HUDEP-2 (cell line): ENCODE measurements around the gene SNED1.
A peak's percentile ranks its signal among the peaks of the same experiment; 100 is the strongest.
"Not testable (repeated sequence)": the region's sequence is repeated elsewhere in the genome, so short reads cannot be mapped to it uniquely, and the experiment has no call there.

Experiments used
- DNase-seq, 76 experiments: peaks; one replicate each; lab custom pipeline; 2025; ENCODE audit not compliant: unreplicated experiment in 76 of 76; lab: John Stamatoyannopoulos, UW

SNED1 gene

DNA sequence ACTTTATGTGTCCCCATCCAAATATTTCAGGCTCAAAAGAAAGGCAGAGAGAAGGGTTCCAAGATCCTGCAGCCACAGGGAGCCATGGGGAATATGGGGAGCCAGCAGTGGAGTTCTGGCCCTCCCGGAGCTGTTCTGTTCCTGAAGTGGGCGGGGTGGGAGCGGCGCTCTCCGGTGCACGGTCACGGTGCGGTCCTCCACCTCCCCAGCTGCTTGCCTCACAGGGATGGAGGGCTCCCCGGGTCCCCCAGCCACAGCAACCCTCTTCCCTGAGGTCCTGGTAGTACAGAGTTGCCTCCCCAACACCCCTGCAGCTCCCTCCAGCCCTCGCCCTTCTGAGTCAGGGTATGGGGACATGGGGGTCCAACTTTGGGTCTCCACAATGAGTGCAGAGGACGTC, 26.2 kb upstream of the SNED1 start:
- no peak for DNase-seq

DNA sequence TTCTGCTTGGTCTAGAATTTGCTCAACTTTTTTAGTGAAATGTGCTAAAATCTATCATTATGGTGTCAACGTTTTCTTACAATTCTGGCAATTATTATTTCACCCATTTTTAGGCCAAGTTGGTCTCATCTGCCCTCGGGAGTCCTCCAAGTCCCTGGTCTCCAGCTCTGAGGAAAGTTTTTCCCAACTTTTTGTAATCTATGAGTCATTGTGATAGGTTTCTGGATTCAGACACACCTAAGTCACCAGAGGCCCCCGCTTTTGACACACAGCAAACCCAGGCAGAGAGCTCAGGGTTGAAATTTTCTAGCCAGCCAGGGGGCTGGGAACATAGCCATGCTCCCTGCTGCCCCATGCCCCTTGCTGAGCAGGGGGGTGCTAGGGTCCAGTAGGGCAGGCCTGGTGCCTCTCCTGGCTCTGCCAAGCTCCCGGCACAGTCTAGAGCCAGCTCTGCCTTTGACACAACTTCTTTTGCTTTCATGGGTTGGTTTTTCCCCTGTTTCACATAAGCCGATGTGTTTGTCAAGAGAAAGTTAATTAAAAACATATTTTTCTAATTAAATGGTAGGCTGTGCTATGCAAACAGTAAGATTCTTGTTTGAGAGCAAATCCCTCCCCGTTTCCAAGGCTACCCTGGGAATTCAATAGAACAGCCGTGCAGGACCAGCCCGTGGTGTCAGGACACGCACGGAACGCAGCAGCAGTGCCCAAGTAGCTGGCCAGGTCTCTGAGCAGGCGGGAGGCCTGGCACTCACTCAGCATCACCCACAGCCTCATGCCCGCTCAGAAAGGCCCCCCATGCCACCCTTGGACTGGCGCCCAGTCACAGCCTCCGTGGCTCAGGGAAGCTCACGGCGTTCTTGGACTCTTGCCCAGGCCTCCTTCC, 25.5 kb upstream of the SNED1 start:
- DNase-seq: no peak

DNA sequence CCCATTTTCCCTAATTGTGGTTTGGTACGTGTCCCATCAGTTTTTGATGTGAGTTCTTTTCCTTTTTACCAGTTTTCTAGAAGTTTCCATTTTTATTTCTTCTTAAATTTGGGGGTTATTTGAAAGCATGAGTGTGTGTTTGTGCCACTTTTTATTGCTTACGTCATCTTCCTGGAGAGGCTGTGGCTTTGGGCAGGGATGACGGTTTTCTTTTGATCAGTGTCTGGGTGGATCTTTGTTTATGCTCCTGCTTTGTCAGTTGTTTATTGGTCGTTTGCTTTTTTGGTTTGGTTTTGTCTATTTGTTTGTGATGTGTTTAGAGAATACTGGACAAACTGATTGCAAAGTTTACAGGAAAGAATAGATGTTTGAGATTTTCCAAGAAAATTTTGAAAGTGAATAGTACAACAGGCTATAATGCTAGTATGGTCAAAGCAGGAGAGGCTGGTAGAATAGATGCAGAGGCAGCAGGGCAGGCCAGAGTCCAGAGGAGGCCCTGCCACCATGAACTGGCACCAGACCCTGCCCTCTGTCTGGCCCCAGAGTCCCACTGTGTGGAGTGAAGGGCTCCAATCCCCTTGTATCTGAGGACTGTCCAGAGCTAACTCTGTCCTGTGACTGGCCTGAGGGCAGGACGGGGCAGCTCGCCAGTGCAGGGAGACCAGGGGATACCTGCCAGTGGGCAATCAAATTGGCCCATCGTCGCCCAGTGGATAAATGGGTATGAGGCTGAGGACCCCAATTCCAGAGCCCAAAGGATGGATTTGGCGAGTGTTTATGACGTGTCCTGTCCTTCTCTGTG, 23.4 kb upstream of the SNED1 start:
- DNase-seq: no peak

DNA sequence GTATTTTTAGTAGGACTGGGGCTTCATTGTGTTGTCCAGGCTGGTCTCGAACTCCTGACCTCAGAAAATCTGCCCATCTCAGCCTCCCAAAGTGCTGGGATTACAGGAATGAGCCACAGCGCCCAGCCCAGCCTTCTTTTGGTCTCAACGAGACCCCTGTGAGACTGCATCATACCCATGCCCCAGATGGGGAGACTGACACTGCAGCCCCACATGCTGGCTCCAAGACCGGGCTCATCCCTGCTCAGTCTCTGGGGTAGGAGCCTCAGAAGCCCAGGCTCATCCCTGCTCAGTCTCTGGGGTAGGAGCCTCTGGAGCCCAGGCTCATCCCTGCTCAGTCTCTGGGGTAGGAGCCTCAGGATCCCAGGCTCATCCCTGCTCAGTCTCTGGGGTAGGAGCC, 22.5 kb upstream of the SNED1 start:
- not testable (repeated sequence) for DNase-seq

DNA sequence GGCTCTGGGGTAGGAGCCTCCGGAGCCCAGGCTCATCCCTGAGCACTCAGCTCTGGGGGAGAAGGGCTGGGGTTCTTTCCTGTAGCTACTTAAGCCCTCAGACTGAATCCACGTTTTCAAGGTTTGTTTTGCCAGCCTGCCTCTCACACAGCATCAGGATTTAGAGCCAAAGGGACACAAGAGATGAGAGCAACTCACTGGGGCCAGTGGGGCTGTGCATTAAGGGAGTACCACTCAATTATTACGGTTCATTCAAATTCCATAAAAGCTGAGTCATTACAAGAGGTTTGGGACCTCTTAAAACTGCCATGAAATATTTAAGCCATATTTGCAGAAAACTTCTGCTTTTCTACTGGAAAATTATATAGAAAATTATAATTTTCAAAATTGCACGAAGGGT, 17.1 kb upstream of the SNED1 start:
- DNase-seq: no peak

DNA sequence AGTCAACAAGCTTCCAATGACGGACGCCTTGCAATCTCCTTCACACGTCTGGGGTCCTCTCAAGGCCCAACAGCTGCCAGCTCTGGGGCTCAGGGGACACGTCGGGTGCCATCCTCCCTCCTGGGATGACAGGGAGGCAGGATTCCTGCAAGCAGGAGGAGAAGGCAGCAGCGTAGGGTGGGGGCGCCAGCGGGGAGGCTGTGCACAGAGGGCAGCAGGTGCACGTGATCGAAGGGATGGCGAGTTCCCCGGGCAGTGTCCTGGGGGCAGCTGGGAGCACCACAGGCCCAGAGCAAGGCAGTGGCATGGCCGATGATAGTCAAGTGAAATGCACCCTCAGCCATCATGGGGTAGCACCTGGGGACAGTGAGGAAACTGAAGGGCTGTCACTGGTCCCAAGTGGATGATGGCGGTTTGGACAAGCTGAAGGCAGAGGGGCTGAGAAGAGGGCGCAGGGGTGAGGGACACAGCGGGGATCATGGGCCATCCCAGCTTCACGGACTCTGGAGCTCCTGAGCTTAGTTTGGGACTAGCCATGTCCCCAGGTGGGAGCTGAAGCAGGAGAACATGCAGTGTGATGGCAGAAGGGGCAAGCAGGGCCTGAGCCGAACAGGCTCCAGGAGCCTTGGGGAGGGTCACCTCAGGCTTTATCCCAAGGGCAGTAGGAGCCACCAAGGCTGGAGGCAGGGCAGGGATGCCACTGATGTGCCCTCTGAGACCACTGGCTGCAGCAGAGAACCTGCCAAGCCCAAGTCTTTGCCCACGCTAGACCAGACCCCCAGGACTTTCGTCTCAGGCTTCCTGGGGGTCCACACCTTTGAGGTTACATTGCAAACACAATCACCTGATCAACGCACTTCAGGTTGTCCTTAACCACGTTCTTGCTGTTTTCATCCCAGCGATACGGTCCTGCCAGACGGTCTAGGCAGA, 16.3 kb upstream of the SNED1 start:
- DNase-seq: no peak

DNA sequence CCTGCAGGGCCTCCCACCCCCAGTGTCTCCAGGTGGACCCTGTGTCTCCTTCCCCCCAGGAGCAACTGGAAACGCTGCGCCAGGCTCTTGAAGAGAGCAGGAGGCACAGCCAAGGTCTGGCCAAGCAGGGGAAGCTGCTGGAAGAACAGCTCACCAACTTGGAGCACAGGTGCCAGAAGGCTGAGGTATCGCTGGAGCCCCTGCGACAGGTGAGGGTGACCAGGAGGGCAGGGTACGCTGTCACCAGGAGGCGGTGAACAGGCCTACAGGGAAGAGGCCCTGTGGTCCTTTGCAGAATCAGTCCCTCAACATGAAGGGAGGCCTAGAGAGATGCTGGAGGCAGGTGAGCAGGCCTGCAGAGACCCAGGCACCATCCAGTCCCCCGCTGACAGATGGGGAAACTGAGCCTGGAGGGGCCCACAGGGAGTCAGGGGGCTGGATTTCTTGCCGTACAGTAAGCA, 15.6 kb upstream of the SNED1 start:
- no peak for DNase-seq

DNA sequence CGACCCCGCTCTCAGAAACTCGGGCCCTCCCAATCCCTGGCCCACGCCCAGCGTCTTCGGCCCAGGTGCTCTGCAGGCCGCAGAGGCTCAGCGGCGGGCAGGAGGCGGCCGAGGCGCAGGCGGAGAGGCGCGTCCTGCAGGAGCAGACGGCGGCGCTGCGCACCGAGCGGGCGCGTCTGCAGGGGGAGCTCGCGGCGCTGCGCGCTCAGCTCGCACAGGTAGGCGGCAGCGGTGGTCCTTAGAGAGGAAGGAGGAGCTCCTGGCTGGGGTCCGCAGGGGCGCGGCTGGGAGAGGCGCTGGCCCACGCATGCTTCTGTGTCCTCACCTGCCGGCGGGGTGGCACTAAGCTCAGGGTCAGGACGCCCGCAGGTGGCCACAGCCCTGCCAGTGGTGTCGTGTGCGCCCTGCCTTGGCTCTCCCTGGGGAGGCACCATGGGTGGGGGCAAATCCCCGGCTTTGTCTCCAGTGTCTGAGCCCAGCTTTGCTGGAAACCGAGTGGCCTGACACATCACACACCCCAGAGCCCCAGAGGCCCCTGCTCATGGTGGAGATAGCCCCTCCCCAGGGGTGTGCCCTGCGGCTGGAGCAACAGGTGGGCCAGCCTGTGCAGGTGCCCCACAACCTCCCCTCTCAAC, 14.9 kb upstream of the SNED1 start:
- no peak for DNase-seq

DNA sequence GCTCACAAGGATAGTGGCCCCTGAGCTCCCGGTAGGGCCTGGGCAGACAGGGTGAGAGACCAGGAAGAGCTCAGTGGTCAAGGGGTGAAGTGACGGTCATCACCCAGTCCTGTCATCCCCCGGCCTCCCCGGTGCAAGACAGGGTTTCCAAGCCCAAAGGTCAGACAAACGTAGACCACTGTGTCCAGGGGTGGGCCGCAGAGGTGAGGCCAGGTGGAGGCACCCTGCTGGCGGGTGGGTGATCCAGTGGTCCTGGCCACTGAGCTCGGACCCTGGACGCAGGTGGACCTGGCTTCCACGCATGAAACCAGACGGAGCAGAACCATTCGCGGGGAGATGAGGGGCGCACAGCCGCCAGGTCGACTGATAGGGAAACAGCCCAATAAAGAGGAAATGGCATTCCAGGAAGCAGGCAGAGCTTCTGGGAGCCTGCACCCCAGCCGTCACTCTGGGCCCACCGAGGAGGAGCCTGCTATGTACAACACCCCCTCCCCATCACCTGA, 14.4 kb upstream of the SNED1 start:
- DNase-seq: no peak

DNA sequence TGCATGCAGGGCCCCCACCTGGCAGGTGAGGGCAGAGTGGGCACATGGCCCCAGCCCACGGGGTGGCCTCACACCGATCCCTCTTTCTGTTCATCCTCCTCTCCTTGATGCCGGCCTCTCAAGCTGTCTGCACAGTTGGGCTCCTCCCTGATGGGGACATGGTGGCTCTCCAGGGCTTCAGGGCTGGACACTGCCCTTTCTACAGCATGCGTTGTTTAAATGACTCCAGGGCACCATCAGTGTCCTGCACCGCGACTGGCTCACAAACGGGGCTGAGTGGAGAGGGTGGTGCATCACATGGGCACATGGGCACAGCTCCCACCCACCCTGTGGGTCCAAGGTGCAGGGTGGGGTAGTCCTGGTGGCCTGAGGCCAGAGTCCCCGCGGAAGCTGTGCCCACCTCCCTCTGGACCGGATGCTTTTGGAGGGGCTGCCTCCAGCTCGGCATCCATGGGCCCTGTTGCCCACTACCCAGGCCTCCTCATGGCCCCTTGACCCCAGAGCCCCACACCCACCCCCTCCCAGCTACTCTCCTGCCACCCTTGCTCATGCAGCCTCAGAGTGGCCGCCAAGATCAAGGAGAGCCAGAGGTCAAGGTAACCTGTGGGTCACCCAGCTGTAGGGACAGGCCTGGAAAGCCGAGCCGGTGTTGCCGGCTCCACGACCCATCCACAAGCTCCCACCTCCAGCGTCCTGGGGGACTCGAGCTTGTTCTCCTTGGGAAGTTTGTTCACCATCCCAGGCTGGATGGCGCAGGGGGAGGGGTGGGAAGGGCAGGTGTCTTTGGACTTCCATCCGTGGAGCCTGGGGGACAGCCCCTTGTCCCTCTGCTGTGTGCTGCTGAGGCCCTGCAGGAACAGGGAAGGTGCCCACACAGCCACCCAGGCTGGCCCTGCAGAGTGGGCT, 12.3 kb upstream of the SNED1 start:
- no peak for DNase-seq

DNA sequence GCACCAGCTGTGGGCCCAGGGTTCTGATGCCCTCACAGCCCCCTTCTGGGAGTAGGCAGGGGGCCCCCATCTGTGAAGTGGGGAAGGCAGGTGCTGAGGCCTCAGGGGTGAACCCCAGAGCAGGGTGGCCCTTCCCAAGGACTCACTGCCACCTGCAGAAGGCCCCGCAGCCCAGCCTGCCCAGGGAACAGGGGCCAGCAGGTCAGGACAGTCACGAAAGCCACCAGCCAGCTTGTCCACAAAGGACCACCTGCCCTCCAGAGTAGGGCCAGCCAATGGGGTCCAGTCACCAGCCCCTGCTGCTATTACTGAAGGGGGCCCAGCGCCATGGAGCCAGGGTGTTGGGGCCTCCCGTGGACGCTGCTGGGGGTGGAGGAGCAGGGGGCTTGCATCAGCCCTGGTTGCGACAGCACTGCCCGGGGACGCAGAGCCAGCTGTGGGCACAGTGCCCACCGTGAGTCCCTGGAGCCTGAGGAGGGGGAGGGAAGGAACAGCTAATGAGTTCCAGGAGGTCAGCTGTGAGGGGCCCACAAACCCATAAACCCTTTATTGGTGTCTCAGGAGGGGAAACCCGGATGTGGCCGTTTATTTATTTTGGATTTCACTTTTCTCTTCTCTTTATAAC, 11.5 kb upstream of the SNED1 start:
- DNase-seq: no peak

DNA sequence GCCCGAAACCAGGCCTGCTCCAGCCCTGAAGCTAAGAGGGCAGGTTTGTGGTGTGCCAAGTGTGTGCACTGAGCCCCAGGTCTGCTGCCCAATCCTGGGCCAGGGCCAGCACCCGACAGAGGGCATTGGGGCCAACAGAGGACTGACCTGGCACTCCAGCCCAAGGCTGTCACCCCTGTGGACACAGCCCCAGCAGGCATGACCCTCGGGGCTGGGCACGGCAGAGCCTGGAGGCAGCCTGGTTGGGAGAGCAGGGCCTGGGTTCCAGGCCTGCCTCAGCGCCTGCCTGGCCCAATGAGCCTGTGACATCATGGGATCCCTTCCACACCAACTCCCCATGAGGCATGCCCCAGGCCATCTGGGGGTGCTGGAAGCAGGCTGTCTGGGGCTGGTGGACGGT, 10.8 kb upstream of the SNED1 start:
- no peak for DNase-seq

DNA sequence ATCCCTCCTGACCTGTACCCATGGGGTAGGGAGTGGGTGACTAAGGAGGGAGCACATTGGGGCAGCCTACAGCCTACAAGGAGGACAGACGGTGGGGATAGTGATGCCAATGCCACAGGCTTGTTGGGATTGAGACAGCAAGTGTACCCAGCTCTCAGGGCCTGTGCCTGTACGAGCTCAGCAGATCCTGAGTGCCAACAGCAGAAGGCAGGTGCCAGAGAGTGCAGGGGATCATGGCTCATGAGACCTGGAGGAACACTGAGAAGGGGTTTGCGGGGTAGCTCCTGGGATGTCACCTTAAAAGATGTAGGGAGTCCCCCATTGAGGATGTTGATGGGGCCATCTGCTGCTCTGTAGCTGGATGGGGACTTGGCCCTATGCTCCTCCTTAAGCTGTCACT, 10.3 kb upstream of the SNED1 start:
- no peak for DNase-seq

DNA sequence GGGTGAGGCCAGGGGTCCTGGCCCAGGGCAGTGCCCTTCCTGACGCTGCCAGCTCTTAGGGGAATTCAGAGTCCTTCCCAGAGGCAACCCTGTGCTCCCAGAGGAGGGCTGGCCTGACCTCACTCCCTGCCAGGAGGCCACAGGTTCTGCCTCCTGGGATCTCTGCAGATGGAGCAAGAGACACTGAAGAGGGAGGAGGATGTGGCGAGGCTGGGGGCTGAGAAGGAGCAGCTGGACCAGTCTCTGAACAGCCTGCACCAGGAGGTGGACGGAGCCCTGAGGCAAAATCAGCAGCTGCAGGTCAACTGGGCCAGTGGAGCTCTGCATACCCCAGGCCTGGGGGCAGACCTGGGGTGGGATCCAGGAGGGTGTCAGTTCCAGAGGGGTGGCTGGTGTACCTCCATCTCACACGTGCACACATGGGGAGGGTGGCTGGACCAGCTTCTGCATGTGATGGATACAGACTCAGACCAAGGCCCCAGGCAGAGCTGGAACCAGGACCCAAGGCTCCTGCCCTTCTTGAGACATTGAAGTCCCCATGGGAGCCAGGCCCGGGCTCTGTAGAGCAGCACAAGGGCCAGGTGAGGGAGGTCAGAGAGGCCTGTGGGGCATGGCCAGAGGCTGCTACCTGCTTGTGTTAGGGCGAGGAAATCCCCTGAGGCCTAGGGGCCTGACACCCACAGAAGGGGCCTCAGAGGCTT, 9.7 kb upstream of the SNED1 start:
- DNase-seq: no peak

DNA sequence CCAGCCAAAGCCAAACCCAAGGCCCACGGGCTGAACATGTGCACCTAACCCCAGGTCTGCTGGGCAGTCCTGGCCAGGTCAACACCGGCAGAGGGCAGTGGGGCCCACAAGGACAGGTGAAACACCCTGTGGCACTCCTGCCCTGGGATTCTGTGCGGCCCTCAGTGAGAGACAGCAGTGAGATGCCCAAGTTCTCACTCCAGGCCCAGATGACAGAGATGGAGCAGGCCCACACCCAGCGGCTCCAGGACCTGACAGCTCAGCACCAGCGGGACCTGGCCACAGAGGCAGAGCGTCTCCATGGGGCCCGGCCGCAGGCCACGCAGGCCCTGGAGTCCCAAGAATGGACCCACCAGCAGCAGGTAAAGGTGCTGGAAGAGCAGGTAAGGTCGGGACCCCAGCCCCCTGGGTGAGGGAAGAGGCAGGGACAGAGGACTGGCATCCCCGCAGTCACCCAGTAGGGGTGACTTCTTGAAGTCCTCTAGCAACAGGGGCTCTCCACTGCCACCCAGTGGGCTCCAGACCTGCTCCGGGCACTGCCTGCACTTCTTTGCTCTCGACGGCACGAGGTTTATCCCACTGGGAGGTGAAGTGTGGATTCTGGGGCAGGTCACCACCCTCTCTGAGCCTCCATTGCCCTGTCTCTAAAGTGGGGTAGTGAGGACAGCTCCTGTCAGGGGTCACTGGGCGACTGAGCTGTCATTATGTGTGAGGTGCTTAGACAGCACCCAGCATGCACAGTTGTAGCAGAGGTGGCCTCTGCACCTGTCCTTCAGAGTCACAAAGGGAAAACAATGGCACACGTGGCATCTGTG, 8.8 kb upstream of the SNED1 start:
- peak in 20 of 76 experiments; percentile 3 to 44 (median 18) for DNase-seq

DNA sequence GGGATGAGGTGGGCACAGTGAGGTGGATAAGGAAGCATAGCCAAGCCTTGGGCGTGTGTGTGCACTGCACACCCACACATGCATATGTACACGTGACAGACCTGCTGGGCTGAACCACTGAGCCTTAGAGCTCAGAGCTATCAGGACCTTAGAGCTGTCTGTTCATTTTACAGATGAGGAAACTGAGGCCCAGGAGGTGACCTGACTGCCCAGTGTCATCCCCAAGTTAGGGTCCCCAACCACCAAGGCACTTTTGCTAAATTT, 8.2 kb upstream of the SNED1 start:
- no peak for DNase-seq

DNA sequence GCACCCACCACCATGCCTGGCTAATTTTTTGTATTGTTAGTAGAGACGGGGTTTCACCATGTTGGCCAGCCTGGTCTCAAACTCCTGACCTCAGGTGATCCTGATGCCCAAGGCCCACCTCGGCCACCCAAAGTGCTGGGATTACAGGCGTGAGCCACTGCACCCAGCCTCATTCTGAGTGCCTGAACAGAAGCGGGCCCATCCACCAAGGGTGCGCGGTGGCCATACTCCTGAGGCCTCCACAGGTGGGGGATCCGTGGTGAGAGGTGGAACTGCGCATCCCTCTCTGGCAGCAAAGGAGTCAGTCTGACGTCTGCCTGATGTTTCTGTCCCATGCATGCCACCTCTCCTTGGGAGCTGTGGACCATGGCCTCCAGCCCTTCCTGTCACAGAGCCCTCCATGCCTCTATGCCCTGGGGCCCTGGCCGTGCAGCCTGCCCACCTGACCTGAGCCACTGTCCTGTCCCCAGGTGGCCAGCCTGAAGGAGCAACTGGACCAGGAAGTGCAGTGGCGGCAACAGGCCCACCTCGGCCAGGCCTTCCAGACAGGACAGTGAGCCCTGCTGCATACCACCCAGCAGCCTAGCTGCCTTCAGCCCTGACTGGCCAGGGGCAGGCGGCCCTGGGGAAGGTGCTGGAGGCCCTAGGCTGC, 7.6 kb upstream of the SNED1 start:
- DNase-seq: no peak
